ENCODE data around the gene COX8A. TPM values are rescaled to one million over a fixed set of nuclear protein-coding genes. Genes with fewer than 3 reads are reported as not detected.

The COX8A gene
- total and polyA plus RNA-seq, 7 donors, result 547 to 1,847 (median 830) TPM

DNA sequence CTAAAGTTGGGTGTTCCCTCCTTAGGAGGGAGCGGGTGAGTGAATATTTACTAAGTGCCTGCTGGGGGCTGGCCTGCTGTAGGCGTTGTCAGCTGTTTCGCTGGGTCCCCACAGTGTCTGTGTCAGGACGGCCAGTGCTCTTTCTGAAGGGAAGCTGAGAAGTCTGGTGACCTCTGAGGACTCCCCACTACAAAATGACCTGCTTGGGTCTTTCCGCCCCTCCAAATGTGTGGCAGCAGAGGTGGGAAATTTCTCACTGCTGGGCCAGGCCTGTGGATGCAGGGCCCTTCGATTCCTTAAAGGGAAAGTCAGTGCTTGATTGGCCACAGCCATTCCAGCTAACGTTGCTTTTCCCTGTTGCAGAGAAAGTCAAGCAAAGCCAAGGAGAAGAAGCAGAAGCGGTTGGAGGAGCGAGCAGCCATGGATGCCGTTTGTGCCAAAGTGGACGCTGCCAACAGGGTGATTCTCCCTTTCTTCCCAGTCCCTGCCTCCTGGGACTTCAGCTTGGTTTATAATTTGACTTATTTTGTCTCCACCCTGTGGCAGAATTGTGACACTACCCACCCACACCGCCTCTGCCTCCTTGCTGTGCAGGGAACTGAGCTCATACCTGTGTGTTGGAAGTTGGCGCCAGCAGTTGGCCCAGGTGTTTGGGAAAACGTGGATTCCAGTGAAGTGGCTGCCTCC, 28.8 kb upstream of the COX8A start:
- WGBS, 3 donors, result 15 to 26% (median 19%) methylated on average over 14 of the region's 14 CpGs
- H3K4me3 ChIP-seq, result peak overlapping the region; percentile 37
- peak; percentile 84 to 92 (median 88) for ATAC-seq

GRCh38 chr11:63951779-63952536, 22.5 kb upstream of the COX8A start:
- Histone ChIP-seq H3K27ac (no peak overlapping the region), H3K27me3 (ENCODE audit: insufficient read depth in 3 of 3, low read length in 2 of 3) (no peaks in the 10 kb centered on the region), H3K9me3 (no peaks in the 10 kb centered on the region), H3K4me1 (no peaks in the 10 kb centered on the region), H3K36me3 (ENCODE audit: insufficient read depth in 1 of 2, low read depth in 1 of 2) (peaks cover 3 to 75% of the 10 kb centered on the region in 2 donors), H3K4me3 (no peak overlapping the region)
- 83 to 85% (median 83%) methylated on average over 20 of the region's 20 CpGs for WGBS, 3 donors
- no peak for DNase-seq
- TF ChIP-seq, protein P1, sequence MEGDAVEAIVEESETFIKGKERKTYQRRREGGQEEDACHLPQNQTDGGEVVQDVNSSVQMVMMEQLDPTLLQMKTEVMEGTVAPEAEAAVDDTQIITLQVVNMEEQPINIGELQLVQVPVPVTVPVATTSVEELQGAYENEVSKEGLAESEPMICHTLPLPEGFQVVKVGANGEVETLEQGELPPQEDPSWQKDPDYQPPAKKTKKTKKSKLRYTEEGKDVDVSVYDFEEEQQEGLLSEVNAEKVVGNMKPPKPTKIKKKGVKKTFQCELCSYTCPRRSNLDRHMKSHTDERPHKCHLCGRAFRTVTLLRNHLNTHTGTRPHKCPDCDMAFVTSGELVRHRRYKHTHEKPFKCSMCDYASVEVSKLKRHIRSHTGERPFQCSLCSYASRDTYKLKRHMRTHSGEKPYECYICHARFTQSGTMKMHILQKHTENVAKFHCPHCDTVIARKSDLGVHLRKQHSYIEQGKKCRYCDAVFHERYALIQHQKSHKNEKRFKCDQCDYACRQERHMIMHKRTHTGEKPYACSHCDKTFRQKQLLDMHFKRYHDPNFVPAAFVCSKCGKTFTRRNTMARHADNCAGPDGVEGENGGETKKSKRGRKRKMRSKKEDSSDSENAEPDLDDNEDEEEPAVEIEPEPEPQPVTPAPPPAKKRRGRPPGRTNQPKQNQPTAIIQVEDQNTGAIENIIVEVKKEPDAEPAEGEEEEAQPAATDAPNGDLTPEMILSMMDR (IDR thresholded peaks at IDR 0.05), result no peak
- ATAC-seq, result no peak
- intact Hi-C loops (cut with DNase I), result no loop called here

More for the DNA sequence above, 28.8 kb upstream of the COX8A start:
- Histone ChIP-seq H3K4me1 (peaks cover 22% of the 10 kb centered on the region), H3K36me3 (ENCODE audit: insufficient read depth in 1 of 2, low read depth in 1 of 2) (peaks cover 0 to 38% of the 10 kb centered on the region in 2 donors), H3K9me3 (no peaks in the 10 kb centered on the region), H3K27ac (peak overlapping the region; percentile 85), H3K27me3 (ENCODE audit: insufficient read depth in 3 of 3, low read length in 2 of 3) (no peaks in the 10 kb centered on the region)
- intact Hi-C loops (cut with DNase I), result loop anchor here (1.0 to 5.0 kb wide), 5 partner anchors 27 to 178 kb away; partner anchors contain the start of genes ZFTA (in 2 of the 2) and MARK2 (in 1 of the 2)
- DNase-seq, result peak; percentile 71 to 84
- TF ChIP-seq, protein P1 (IDR thresholded peaks at IDR 0.05), result peak; percentile 77

DNA sequence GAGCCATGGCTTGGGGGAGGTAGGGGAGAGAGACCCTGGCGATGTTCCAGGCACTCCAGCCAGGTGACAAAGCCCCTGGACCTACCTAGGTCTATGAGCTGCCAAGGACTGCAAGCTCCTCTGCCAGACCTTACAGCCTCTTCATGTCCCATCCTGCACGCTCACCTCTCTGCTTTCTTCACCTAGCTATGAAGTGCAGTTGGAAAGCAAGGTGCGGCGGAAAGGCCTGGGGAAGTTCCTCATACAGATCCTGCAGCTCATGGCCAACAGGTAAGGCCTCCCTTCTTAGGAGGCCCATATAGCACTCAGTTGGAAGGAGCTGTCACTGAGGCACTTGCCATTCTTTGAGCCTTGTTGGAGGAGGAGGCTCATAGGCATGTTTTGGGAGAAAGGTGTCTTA, 21.9 kb upstream of the COX8A start:
- H3K9me3 ChIP-seq, result no peaks in the 10 kb centered on the region
- no peaks in the 10 kb centered on the region for H3K27me3 ChIP-seq (ENCODE audit: insufficient read depth in 3 of 3, low read length in 2 of 3)
- no peak overlapping the region for H3K27ac ChIP-seq
- no peaks in the 10 kb centered on the region for H3K4me1 ChIP-seq
- 96 to 100% (median 98%) methylated on average over 4 of the region's 4 CpGs for WGBS, 3 donors
- ATAC-seq, result no peak
- no peak for DNase-seq
- intact Hi-C loops (cut with DNase I), result no loop called here
- H3K36me3 ChIP-seq (ENCODE audit: insufficient read depth in 1 of 2, low read depth in 1 of 2), result peaks cover 3 to 69% of the 10 kb centered on the region in 2 donors
- TF ChIP-seq, protein P1 (IDR thresholded peaks at IDR 0.05), result no peak
- H3K4me3 ChIP-seq, result no peak overlapping the region

DNA sequence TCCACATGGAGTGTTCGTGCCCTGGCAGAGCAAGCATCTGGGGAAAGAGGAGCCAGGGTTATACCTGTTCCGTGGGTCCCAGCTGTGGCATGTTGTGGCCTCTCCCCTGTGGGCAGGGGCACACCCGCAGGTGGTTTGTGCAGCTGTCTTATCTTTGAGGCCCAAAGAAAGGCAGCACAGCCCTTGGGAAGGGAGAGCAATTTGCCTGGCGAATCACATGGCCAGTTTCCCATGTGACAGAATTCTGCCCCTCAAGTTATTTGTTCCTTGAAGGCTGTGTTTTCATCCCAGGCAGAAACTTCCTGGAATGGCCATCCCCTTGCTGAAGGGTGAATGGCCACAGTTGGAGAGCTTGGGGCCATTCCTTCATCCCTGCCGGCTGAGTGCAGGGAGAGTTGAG, 16.4 kb upstream of the COX8A start:
- intact Hi-C loops (cut with DNase I), result no loop called here
- H3K27ac ChIP-seq, result no peak overlapping the region
- DNase-seq (no peak), ATAC-seq (no peak)
- H3K36me3 ChIP-seq (ENCODE audit: insufficient read depth in 1 of 2, low read depth in 1 of 2), result peaks cover 3 to 35% of the 10 kb centered on the region in 2 donors
- TF ChIP-seq, protein P1 (IDR thresholded peaks at IDR 0.05), result no peak
- H3K4me1 ChIP-seq, result no peaks in the 10 kb centered on the region
- H3K27me3 ChIP-seq (ENCODE audit: insufficient read depth in 3 of 3, low read length in 2 of 3), result no peaks in the 10 kb centered on the region
- WGBS, 3 donors, result 86 to 90% (median 88%) methylated on average over 5 of the region's 5 CpGs
- no peaks in the 10 kb centered on the region for H3K9me3 ChIP-seq
- H3K4me3 ChIP-seq, result no peak overlapping the region
